GM21390 (cell line): ENCODE data around the gene BTG4.
A peak's percentile ranks its signal among the peaks of the same experiment; 100 is the strongest.

Experiments used
- ATAC-seq: cut with Tn5 transposase; IDR thresholded peaks from one replicate; pipeline ENCODE4 v1.9.1; 2021; ENCODE audit not compliant: unreplicated experiment

The BTG4 gene

DNA sequence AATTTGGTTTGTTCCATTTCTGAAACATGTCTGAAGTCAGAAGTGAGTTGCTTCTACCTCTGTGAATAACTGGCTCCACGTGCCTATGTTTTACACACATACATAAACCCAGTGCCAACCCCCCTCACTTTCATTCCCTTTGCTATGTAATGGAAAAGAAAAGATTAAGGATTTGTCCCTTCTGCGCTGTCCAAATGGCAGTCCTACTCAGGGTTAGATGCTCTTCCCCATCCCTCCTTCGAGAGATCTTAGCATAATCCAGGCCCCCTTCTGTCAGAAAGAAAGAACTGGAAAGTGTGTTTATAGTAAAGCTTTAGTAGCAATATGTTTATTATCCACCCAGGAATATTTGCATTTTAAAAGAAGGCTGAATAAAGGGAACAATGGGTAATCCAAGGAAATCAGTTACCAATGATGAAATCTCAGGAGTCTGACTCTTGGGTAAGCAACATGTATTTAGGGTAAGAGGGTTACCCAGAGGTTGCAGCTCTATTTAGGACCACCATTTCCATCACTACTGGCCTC, 25.2 kb upstream of the BTG4 start:
- ATAC-seq = no peak

DNA sequence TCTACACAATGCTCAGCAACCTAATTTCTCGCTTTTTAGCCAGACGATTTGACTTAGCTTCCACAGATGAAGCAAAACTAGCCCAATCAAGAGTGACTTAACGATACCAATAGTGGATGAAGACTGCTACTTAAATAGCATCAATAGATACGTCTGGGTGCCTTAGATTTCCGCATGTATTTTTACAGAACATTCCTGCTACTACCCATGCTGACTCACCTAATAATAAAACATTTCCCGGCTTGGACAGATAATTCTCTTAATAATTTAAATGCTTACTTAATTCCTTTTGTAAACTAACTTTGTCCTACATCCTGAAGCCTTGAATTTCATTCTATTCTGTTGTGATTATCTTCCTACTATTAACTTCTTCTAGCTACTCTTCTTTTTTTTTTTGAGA, 23.1 kb upstream of the BTG4 start:
- ATAC-seq = no peak

DNA sequence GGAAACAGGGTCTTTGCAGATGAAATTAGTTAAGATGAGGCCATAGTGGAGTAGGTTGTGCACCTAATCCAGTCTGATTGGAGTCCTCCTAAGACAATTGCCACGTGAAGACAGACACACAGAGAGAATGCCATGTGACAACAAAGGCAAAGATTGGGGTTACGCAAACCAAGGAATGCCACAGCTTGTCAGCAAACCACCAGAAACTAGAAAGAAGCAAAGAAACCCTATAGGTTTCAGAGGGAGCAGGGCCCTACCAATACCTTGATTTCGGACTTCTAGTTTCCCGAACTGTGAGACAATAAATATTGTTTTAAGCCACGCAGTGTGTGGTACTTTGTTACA, 20.2 kb upstream of the BTG4 start:
- no peak for ATAC-seq

DNA sequence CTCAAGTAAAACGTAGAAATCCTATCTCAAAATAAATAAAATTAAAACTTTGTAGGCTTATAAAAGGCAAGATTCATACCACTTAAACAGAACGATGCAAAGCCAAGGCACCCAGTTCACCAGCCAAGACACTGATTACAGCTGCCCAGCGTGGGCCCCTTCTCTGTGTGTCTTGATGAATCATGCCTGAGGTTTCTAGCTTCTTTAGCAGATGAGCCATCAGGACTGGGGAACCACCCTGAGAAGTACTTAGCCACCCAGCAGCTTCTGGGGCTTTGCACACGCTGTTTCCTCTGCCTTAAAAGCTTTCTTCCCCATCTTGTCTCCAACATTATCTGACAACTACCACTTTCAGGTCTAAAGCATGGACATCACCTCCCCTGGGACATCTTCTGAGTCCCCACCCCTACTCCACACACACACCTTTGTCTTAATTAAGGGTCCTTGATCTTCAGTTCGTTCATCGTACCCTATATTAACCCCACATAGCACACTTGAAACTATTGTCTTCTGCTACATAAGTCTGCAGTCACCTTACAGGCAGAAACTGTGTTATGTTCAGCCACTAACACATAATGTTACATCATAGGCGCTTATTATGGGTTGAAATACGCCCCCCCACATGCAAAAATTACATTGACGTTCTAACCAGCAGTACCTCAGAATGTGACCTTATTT, 19.6 kb upstream of the BTG4 start:
- peak; percentile 66 for ATAC-seq

DNA sequence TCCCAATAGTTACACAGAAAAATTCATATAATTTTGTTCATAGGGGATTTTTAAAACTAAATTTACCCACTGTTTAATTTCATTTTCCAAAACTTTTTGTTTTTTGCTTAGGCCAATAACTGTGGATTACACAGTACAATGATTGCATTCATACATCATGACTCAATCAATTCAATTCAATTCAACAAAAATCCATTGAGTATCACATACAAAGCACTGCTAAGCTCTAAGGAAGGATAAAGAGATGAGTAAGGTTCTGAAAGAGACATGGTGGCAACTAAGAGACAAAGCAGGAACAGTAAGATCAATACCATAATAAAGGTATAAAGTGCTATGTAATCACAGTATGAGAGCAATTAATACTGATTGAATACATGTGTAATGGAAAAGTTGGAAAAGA, 18.9 kb upstream of the BTG4 start:
- ATAC-seq = no peak

DNA sequence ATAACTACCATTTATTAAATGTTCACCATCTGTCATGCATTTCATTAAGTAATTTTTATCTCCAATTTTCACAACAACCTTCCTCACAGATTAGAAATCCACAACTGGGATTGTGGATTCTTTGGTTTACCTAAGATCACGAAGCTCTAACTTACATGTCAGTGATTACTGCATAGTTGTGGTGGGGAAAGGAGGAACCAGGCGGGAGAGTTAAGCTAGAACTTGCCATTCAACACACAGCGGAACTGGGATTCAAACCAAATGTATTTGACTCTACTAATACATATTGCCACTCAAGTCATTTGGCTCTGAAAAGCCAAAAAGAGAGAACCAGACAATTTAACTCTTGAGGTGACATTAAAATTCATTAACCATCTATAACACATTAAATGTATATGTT, 17.9 kb upstream of the BTG4 start:
- ATAC-seq = no peak

DNA sequence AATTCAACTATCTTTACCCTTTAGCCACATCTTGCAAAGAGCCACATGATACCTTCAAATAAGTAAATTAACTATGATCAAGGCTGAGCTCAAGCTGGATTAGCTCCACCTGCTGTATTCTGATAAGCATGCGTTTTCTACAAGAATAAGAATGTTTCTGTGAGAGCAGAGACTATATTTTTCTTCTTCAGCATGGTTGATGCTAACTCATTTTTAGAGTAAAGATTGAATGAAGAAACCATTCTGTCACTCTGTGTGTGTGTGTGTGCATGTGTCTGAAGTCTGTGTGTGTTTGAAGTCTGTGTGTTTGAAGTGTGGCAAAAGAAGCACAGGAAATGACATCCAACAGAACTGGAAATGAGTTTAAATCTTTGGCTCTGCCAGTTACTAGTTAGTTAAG, 16.4 kb upstream of the BTG4 start:
- ATAC-seq = no peak

DNA sequence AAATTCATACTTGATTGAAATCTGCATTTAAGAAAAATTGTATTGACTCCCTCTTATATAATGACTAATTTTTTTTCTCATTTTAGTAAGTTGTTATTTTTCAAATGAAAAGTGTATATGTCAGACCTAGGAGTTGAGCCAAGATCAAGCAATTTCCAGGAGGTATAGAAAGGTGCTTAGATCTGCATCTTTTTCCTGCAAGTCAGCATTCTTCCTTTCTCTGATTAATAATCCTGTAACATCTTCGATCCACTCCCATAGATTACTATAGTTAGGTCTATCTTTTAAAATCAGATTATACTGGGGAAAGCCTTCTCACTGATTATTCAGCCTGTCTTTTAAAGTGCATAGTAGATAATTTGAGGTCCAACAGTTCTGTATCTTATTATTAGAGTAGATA, 15.1 kb upstream of the BTG4 start:
- no peak for ATAC-seq

DNA sequence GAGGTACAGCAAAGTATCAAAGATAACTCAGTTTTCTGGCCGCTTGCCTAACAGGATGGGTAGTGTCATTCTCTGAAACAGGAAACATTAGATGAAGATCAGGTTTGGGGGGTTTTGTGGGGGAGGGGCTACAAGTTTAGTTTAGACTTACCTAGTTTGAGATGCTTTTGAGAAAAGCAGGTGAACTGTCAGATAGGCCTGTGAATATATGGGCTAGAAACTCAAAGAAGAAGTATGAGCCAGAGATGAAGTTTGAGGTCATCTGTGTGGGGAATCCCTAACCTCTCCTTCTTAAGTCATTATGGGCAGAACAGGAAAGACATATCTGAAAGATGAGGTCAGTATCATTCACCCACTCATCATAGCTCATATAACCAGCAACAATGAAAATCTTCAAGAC, 14.3 kb upstream of the BTG4 start:
- peak; percentile 54 for ATAC-seq

DNA sequence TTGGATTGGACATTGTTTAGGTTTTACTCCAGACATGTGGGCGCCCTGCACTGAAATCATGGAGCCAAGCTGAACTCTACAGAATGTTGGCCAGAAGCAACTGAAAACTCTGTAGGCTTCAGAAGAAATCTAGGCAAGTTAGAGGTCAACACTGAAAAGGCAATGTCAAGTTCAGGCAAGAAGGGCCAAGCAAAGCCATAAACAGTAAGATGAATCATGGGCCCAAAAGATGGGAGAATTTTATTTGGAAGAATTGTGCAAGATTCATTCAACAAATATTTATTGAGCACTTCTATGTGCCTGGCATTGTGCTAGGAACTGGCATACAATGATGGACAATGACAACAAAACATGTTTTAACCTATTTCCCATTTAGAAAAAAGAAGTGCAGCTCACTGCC, 13.3 kb upstream of the BTG4 start:
- ATAC-seq = no peak

DNA sequence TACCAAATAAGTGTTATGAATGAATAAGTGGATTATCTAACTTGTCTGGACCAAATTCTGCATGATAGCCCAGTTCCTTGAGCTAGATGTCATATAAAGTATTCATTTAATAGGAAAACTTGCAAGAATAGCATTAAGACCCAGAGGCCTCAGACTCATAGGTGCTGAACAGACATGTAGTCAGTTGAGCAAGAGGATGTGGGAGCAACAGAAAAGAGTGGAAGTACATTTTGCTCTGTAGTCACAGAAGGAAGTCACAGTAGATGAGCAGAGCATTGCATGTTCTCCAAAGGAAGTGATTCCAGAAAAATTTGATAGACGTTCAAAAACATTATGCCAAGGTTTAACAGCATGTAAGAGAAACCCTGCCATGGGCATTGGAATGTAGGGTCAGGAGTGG, 11.9 kb upstream of the BTG4 start:
- no peak for ATAC-seq

DNA sequence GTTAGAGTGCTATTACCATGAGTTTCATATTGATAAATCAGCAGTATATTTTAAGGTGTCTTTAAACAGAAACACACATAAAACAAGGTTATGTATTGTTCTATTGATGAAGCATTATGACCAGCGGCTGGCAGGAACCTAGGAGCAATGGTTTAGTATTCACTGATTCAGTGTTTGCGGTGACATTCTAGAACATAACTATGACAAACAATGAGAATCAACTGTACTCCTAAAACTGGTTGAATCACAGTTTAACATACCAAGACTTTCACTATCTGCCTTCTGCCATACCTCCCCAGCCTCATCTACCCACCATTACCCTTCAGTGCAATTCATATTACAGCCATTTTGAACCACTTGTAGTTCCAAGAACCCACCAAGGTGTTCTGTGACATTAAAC, 11.2 kb upstream of the BTG4 start:
- ATAC-seq = no peak

DNA sequence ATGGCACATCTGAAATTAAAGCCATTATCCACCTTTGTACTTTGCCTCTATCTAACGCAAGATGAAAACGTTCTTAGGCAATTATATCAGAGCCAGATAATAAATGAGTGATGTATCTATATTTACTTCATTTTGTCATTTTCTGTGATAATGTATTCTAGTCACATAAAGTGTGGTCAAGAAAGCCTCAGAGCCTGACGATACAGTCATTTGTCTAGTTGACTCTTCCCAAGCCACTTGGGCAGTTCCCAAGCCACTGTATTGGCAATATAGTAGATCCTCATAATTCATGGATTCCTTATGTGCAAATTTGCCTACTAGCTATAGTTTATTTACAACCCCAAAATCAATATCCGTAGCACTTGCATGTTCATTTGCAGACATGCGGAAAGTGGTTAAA, 10.2 kb upstream of the BTG4 start:
- no peak for ATAC-seq

DNA sequence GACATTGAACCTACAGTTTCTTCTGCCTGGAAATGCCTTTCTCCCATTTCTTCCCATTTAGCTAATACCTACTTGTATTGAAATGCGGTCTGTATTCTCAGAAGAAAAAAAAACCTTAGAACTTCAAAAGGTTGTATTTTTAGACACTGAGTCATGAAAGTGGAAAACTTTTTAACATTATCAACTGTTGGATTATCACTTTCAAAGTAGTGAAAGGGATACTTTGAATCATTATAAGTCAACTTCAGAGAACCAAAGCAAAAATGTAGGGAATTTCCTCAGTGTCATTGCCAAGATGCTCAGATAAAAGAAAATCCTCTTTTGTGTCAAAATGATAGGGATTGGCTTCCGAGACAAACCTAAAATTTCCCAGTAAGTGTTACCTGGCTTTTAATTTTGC, 8.9 kb upstream of the BTG4 start:
- no peak for ATAC-seq

DNA sequence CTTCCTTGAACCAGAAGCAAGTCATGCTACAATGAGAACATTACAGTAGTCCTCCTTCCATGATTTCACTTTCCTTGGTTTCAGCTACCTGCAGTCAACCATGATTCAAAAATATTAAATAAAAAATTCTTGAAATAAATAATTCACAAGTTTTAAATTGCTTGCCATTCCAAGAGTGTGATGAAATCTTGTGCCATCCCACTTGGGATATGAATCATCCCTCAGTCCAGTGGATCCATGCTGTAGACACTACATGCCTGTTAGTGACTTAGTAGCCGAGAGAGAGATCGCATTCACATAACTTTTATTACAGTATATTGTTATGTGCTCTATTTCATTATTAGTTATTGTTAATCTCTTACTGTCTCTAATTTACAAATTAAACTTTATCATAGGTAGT, 8.4 kb upstream of the BTG4 start:
- ATAC-seq = no peak

DNA sequence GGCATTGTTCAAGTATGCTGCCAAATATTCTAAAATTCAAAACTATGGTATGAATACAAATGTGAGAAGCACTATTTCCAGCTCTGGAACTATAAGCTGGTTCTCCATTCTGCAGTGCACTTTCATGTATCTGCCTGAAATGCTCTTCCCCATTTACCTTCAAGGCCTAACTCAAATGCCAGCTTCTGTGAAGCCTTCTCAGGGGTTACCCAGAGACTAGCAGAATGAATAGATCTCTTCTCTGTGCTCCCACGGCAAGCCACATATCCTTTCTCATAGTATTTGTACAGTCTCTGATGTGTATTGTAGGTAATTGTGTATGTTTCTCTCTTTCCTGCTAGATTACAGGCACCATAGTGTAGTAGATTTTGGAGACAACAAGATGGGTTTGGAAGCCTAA, 6.5 kb upstream of the BTG4 start:
- ATAC-seq = no peak

DNA sequence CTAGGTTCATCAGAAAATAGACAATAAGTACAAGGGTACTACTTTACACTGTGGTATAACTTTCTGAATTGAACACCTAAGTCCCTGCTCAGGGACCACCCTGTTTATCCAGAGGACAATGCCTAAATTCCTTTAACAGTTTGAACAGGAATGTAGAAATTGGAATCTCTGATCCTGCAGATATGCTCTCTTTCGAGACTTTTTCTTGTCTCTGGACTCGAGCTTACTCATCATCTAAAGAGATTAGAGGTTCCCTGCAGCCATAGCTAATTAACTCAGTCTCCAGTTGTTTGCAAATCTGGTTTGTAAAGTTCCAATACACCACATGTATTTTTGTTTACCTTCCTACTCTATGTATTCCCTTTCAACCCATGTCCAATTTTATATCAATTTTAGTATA, 3.4 kb upstream of the BTG4 start:
- ATAC-seq = no peak

DNA sequence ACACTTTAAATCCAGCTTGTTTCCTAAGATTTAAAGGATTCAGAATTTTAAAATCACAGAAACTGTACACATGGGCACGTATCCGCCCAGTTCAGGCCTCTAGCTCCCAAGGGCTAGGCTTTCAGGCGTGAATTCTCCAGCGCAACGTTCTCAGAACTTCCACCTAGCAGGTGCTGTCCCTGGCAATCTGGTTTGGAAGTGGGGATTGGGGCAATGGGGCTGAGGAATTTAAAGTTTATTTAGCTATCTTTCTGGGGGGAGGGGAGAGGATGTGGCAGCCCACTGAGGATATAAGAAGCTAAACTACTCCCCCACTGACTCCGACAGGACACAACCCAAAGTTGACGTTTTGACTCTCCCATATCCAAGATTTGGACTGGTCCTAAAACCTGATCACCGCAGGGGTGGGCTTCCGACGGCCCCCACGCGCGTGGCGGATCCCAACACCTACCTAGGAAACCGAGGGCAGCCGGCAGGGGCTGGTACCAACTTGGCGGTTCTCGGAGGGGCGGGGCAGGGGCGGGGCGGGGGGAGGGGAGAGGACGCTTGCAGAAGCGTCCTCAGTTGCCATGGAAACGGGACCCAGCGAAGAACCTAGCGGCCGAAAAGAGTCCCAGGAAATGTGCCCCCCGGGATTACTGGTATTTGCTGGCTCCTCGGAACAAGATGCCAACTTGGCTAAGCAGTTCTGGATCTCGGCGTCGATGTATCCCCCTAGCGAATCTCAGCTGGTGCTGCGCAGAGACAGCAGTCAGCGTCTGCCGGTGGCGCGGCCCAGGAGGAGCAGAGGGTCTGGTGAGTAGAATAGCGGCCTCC, 2.2 kb upstream of the BTG4 start, which contains the start of gene HOATZ:
HOATZ (plus strand) TSS at position 563 of the 816 bp plus-strand sequence; CDS start at position 570, 7 bp downstream.
- no peak for ATAC-seq

DNA sequence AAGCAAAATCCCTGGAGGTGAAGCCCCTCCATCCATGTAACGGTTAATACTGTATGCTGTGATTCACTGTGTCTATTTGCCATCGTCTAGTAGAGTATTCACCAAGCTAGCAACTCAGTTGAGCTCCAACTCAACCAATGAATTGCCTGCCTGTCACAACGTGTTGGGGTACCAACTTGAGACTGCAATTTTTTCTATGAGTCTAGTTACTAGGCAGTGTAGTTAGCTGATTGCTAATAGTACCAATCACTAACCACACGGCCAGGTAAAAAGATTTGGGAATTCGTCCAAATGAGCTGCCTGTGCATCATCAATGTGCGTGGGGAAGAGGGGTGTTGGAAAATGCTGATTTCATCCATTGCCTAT, 1.0 kb upstream of the BTG4 start:
- ATAC-seq = no peak

DNA sequence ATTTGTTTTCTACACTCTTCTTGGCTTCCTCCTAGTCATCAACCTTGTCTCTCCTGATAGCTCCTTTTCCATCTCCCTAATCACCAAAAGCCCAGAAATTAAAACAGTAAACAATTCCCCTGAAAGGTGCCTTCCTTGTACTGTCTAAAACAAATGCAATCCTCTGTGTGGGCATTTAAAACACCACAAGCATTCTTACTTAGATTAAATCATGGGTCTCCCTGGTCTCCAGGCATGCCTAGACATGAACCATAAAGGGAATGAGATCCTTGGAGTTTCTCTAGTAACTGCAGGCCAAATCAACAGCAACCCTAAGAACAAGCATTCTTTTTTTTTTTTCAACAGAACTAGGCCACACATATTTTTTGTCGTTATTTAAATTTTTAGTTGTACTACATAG, 1.9 kb downstream of the BTG4 start:
- ATAC-seq = no peak

DNA sequence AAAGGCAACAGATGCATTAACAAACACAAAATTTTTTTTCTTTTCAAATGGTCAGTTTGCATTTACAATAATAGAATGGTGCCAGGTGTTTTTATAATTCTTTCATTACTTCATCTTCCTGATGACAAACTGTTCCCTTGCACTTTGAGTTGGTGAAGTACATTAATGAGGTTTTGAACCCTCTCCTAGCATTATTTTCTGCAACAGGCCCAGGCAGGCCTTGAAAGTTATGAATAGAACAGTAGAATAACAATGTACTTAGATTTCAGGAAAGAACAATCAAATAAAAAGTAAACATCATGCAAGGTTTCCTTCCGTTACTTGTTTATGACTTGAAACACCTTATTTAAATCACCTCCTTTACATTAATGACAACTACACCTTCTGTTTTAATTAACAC, 9.6 kb downstream of the BTG4 start:
- no peak for ATAC-seq

DNA sequence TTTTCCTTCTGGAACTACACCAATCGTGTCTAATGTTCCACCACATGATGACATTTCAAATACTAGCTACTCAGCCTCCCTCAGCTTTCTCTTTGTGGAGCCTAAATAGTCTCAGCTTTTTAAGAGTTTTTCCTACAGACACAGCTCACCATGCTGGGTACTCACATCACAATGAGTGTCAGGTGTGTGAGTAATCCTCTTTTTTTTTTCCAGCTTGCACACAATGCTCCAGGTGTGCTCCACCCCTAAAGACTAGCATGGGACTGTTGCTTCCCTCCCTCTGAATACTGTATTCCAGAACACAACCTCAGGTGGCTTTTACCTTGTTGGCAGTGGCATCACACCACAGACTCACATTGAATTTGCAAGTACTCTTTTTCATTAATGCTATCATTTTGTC, 11.7 kb downstream of the BTG4 start:
- no peak for ATAC-seq

DNA sequence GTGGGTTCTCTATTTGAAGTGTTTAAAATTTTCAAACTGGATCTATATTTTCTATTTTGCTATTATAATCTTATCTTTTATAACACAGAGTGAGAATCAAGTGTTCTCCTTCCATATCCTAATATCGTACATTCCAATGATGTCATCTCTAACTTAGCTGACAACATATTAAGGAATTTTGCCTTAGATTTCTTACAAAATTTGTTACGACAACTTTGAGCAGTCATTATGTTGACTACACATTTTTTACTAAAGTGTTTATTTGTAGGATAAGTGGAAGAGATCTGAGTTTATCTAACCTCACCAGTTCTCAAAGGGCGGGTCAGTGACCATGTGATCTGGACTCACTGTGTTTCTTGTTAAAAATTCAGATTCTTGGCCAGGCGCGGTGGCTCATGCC, 12.7 kb downstream of the BTG4 start:
- no peak for ATAC-seq
